K562 (cell line): ENCODE results near the gene OR8B12. TPM values are rescaled to one million over a fixed set of nuclear protein-coding genes. Genes with fewer than 3 reads are reported as not detected.

Experiments
- BACH1 ChIP-seq: fragments of 200-800 bp; sonication (Bioruptor generic); IDR thresholded peaks from 2 replicates; pipeline ENCODE4 v1.6.1; 2016; ENCODE audit warnings: missing genetic modification characterization, missing compliant biosample characterization
- C11orf30 ChIP-seq: fragments of 450-650 bp; IDR thresholded peaks from 2 replicates; pipeline ENCODE4 v1.6.1; 2016; ENCODE audit warnings: low read depth, mild to moderate bottlenecking
- CAMTA2 ChIP-seq: fragments of 250-450 bp; sonication (Bioruptor Pico); conservative IDR thresholded peaks from 2 replicates; pipeline ENCODE4 v1.5.1; 2022
- CREB5 ChIP-seq: fragments of 250-450 bp; sonication (Bioruptor Pico); IDR thresholded peaks from 2 replicates; pipeline ENCODE4 v1.5.0; 2020; ENCODE audit warnings: mild to moderate bottlenecking
- ETV6 ChIP-seq, 3 experiments: fragments of 150-350 bp in 1 of 3; sonication (generic) in 1 of 3; formaldehyde crosslinking in 1 of 3; IDR thresholded peaks; 2 replicates each; pipeline versions ENCODE4 v1.6.1 to v1.8.0; 2014 to 2022; ENCODE audit warnings: borderline replicate concordance in 2 of 3, low read depth in 2 of 3, antibody characterized with exemption in 1 of 3, low read length in 1 of 3, mild to moderate bottlenecking in 1 of 3, missing genetic modification reagents in 1 of 3
- PHB ChIP-seq: fragments of 250-450 bp; sonication (Bioruptor Pico); IDR thresholded peaks from 2 replicates; pipeline ENCODE4 v1.5.0; 2021
- POLR2A ChIP-seq: fragments of 450-650 bp; conservative IDR thresholded peaks from 2 replicates; pipeline ENCODE4 v1.6.1; 2016
- PURB ChIP-seq: sonication (generic); formaldehyde crosslinking; IDR thresholded peaks from 2 replicates; pipeline ENCODE4 v1.9.0; 2021; ENCODE audit warnings: low read depth, mild to moderate bottlenecking, missing genetic modification reagents
- SPI1 ChIP-seq: IDR thresholded peaks from 2 replicates; pipeline ENCODE4 v1.6.1; 2011; ENCODE audit warnings: low read depth, low read length, control low read depth, borderline replicate concordance
- SUPT5H ChIP-seq: fragments of 450-650 bp; IDR thresholded peaks from 2 replicates; pipeline ENCODE4 v1.6.1; 2016
- TRIM24 ChIP-seq, 2 experiments: fragments of 450-650 bp; IDR thresholded peaks; 2 replicates each; pipeline ENCODE4 v1.6.1; 2016
- ZBTB9 ChIP-seq: fragments of 450-650 bp; formaldehyde crosslinking; IDR thresholded peaks from 2 replicates; pipeline ENCODE4 v1.4.0; 2020; ENCODE audit warnings: mild to moderate bottlenecking, moderate library complexity
- ZNF639 ChIP-seq, 2 experiments: fragments of 200-800 bp in 1 of 2; sonication (Bioruptor generic) in 1 of 2; sonication (generic) in 1 of 2; formaldehyde crosslinking in 1 of 2; IDR thresholded peaks in 1 of 2; conservative IDR thresholded peaks in 1 of 2; 2 replicates each; pipeline versions ENCODE4 v1.5.0 to v1.6.1; 2016 to 2020; ENCODE audit warnings: missing compliant biosample characterization in 1 of 2, missing genetic modification characterization in 1 of 2, missing genetic modification reagents in 1 of 2
- ZNF778 ChIP-seq: fragments of 450-650 bp; formaldehyde crosslinking; IDR thresholded peaks from 2 replicates; pipeline ENCODE4 v1.4.0; 2020; ENCODE audit warnings: mild to moderate bottlenecking, moderate library complexity
- polyA plus RNA-seq, 8 experiments: library from polyadenylated mRNA; depleted of rRNA in 4 of 8; stranded (reverse) in 5 of 8; unstranded in 3 of 8; fragments of >200 nt; fragmentation: Nextera tagmentation in 2 of 8; fragmentation: Illumina TruSeq in 1 of 8; extraction: Ambion mirVana in 2 of 8; extraction: Trizol in 1 of 8; gene quantifications; 2 replicates each; pipeline versions ENCODE4 v1.2.1 to v1.2.3, GENCODE V29; 2011 to 2014; ENCODE audit warnings: inconsistent platforms in 1 of 8, missing spikeins in 1 of 8
- total RNA-seq, 7 experiments: library from RNA; depleted of rRNA in 6 of 7; stranded (reverse); fragments of >200 nt in 6 of 7; fragmentation: Illumina TruSeq in 2 of 7; extraction: Trizol in 2 of 7; gene quantifications; 2 replicates each; pipeline versions ENCODE4 v1.2.1 to v1.2.3, GENCODE V29; 2011 to 2021; ENCODE audit warnings: low replicate concordance in 1 of 7

OR8B12 gene
- total and polyA plus RNA-seq, 9 of the 15 experiments (the other 6 are each of a cell fraction or from before 2014, with no cell fraction given) = 0.06 TPM; not detected in 8

GRCh38 chr11:124538019-124538418 lies 5.4 kb downstream of the OR8B12 start (continued):
- no peak for TF ChIP-seq C11orf30
- no peak for TF ChIP-seq TRIM24 (IDR thresholded peaks at IDR 0.05)
- no peak for TF ChIP-seq ZNF778
- no peak for TF ChIP-seq POLR2A
- no peak for TF ChIP-seq PURB (CRISPR knock-in tag)
- no peak for TF ChIP-seq ETV6 (IDR thresholded peaks at IDR 0.05; ENCODE audit: borderline replicate concordance in 1 of 2, low read depth in 2 of 2, low read length in 1 of 2)
- no peak for TF ChIP-seq ETV6 (CRISPR knock-in tag; IDR thresholded peaks at IDR 0.05; ENCODE audit: borderline replicate concordance)
- 0 out of 4 replicates have a peak, but pooled peaks of 1 of the 2 experiments have one; percentile 39 for TF ChIP-seq ZNF639 (CRISPR knock-in tag; conservative IDR thresholded peaks at IDR 0.05 in 1 of 2, IDR thresholded peaks at IDR 0.05 in 1 of 2)
- TF ChIP-seq CAMTA2 (CRISPR knock-in tag) = no peak
- TF ChIP-seq PHB (CRISPR knock-in tag) = no peak
- TF ChIP-seq SUPT5H = no peak
- no peak for TF ChIP-seq CREB5 (CRISPR knock-in tag)
- no peak for TF ChIP-seq BACH1 (tag)
- TF ChIP-seq SPI1 = 0 out of 2 replicates have a peak, but pooled peaks have one; percentile 25
- no peak for TF ChIP-seq ZBTB9 (CRISPR knock-in tag)
